Activated CD8-positive, alpha-beta memory T cell treated with anti-CD3 and anti-CD28 coated beads, Interleukin-2, amount 50 U/mL, for 4 hours (primary cell): ENCODE measurements around the gene RIMS1.

ENCODE experiments used
- DNase-seq: peaks from one replicate; pipeline ENCODE4 v3.0.0-alpha.2; 2020

Gene RIMS1

DNA sequence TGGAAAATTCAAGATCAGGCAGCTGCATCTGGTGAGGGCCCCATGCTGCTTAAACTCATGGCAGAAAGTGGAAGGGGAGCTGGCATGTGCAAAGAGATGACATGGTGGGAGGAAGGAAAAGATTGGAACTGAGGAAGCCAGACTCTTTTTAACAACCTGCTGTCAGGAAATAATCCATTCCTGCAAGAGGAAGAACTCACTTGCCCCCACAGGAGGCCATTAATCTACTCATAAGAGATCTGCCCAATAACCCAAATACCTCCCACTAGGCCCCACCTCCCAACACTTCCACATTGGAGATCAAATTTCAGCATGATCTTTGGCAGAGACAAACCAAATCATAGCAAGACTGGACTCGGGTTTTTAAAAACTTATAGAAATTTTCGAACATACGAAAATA lies 535.0 kb downstream of the RIMS1 start:
- DNase-seq: no peak

DNA sequence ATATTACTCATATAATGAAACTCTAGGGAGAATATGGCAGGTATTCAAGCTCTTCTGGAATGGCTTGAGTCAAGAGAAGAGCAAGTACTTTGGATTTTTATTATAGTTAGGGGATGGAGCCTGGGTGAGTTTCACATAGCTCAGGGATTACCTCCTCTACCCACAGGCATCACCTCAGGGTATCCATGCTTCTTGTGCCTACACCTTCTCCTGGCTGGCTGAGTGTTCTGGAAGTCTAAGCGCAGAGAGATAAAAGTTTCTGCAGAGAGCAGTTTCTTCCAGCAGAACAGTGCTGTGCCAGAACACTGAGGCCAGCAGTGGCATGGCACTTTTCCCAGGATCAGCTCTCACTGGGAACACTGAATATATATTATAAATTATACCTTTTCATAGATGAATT lies 535.8 kb downstream of the RIMS1 start:
- no peak for DNase-seq

DNA sequence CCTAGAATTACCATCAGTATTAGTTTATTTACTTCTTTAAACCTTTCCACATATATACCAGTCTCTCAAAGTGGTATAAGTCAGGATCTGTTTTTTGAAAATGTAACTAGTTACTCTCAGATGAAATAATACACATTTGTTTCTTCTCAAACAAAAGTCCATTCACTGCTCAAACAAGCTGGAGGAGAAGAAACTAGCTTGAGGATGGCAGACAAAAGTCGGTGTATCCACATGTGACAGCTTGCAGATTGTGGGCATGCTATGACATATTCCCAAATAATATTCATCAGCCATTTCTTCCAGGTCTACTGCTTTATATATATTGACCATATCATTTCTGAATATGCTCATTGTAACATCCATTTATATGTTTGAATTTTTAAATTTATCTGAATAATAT lies 538.1 kb downstream of the RIMS1 start:
- no peak for DNase-seq

DNA sequence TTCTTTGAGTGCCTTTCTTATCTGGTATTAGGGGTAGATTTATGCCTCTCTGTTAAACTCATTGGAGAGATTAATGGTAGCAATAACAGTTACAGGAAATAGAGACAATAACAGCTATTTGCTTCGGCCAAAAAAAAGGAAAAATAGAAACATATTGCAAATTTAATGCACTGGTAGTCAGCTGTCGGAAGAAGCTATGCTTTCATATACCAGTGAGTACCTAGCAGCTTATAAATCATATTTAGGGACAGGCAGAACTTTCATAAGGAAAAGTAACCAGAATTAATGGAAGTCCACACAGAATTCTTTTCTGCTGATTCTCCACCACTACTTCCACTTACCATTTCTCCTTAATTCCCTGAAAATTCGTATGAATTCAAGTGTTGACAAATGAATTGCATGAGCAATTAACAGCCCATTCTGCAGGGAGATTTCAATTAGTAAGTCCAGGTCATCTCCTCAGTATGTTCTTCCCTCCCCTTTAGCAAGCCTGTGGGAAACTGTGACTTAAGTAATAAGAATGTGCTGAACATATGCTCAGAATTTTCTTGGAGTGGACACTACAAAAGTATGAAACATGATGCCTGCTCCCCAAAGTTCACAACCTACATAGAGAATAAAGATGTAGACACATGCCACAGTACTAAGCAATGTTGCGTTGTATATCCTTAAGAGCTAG lies 538.8 kb downstream of the RIMS1 start:
- no peak for DNase-seq

DNA sequence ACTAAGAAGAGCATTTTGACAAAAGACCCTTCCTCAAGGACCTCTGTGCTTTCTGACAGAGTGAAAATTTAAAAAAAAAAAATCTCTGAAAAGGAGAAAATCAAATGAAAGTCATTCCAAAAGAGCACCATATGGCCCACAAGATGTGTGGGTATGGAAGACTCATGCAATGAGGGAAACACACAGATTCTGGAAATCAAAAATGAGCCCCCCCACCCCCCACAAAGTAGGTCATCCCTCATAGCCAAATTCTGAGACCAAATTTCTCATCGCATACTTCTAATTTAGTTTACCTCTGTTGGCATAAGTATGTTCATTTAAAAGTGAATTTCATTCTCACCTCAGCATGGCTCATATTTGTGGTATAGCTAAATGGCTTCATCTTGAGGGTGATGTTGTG lies 554.3 kb downstream of the RIMS1 start:
- no peak for DNase-seq

DNA sequence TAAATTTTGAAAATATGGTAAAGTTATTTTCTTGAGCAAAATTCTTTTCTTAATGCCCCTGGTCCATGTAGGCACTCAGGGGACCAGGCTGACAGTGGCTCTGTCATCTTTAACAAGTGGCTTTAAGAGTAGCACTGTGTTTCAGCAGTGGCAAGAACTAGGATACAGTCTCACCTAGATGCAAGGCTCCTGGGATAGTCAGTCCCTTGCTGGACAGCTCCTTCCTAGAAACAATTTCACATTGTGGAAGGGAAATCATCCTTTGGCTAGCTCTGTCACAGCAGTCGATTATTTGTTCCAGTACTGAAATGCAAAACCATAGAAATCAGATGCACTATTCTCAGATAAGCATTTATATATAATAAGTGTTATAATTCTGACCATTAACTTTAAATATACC lies 560.1 kb downstream of the RIMS1 start:
- DNase-seq: no peak
